HG03469 (cell line): Measurements from ENCODE around the gene EIF5B.
"Not testable (repeated sequence)": the region's sequence is repeated elsewhere in the genome, so short reads cannot be mapped to it uniquely, and the experiment has no call there.

Experiments
- ATAC-seq: cut with Tn5 transposase; IDR thresholded peaks from one replicate; pipeline ENCODE4 v1.9.1; 2021; ENCODE audit warnings: mild to moderate bottlenecking, moderate library complexity, moderate number of reproducible peaks; ENCODE audit not compliant: unreplicated experiment

The EIF5B gene

DNA sequence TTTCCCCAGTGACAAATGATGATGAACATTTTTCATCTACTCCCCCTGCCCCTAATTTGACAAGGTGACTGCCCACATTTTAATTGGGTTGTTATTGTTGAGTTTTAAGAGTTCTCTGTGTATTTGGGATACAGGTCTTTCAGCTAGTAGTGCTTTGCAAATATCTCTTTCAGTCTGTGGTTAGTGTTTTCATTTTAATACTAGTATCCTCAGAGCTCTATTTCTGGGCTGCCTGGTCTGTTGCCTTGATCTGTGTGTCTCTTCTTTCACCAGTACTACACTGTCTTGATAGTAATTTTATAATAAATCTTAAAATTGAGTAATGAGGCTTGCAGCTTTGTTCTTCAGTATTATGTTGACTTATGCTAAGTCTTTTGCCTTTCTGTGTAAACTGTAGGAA is 19.7 kb downstream of the EIF5B start:
- no peak for ATAC-seq

DNA sequence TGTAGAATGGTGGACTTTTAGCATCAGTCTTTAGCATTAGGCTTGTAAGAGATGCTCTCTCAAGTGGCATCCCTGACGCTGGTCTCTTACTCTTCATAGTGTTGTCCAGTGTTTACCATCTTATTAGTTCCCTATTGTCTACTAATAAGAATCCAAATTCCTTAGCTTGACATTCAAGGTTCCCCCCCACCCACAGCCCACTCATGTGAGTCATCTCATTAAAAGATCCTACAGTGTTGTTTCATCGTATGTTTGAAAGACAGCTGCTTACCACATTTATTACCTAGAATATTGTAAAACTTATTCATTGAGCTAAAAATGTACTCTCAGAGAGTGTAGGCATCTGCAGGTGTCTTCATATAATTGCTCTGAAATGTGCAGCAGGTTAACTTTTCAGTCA is 28.5 kb downstream of the EIF5B start:
- ATAC-seq, result no peak

DNA sequence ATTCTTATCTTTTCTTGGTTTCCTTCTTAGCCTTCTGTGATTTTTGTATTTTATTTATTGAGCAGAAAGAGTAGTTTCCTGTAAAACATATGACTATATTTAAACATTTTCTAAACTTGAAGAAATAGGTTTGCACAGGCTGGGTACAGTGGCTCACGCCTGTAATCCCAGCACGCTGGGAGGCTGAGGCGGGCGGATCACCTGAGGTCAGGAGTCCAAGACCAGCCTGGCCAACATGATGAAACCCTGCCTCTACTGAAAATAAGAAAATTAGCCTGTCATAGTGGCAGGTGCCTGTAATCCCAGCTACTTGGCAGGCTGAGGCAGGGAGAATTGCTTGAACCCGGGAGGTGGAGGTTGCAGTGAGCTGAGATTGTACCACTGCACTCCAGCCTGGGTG is 31.7 kb downstream of the EIF5B start:
- not testable (repeated sequence) for ATAC-seq

DNA sequence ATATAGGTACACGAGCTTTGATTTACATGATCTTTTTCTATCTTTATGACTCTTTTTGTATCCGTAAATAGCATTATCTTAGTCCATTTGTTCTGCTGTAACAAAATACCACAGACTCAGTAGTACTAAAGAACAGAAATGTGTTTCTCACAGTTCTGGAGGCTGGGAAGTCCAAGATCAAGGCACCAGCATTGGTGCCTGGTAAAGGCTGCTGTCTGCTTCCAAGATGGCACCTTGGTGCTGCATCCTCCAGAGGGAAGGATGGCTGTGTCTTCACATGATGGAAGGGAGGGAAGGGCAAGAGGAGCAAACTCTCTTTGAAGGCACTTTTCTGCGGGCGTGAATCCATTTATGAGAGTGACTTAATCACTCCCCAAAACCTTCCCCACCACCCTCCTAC is 36.0 kb downstream of the EIF5B start:
- no peak for ATAC-seq

DNA sequence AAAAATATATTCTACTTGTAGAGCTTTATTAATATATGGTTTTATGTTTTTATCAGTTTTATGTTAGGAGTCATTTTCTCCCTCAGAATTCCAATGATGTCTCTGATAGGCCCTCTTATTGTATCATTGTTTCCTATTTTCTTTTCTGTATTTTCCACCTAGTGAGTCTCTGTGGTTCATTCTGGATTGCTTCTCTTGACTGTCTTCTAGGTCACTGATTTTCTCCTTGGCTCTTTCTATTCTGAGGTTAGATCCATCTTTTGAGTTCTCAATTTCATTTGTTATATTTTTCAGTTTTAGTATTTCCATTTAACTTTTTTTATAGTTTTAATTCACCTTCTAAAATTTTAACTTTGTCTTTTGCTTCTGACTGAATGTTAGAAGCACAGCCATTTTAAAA is 37.6 kb downstream of the EIF5B start:
- ATAC-seq, result no peak

DNA sequence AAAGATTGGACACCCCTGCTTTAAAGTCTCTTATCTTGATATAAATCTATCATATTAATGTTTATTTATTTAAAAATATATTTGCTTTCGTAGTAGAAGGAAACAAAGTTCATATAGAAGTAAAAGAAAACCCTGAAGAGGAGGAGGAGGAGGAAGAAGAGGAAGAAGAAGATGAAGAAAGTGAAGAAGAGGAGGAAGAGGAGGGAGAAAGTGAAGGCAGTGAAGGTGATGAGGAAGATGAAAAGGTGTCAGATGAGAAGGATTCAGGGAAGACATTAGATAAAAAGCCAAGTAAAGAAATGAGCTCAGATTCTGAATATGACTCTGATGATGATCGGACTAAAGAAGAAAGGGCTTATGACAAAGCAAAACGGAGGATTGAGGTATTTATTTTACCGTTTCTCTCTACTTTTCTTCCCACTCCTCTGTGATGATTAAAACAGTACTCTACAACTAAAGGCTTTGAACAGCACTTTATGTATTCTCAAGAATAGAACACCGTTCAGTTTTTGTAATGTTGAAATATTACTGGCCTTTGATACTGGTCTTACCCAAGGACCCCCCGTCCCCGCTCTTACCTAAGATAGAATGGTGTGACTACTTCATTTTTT is 39.2 kb downstream of the EIF5B start:
- ATAC-seq, result no peak

DNA sequence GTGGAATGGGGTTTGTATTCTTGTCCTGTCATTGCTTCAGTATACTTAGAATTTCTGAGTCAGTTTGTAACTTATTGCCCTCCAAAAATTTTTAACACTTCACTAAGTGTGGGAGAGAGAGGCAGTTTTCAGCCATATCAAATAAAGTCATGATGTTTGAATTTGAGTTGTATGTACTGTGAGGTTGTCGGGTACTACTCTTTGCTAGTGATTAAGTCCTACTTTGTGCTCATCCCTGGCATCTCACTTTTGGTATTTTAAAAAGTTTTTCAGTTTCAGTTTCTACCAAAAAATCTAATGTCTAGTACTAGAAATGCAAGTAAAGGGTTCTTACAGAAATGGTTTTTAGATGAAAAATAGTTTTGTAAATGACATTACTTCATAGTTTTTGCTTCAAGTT is 40.7 kb downstream of the EIF5B start:
- no peak for ATAC-seq

DNA sequence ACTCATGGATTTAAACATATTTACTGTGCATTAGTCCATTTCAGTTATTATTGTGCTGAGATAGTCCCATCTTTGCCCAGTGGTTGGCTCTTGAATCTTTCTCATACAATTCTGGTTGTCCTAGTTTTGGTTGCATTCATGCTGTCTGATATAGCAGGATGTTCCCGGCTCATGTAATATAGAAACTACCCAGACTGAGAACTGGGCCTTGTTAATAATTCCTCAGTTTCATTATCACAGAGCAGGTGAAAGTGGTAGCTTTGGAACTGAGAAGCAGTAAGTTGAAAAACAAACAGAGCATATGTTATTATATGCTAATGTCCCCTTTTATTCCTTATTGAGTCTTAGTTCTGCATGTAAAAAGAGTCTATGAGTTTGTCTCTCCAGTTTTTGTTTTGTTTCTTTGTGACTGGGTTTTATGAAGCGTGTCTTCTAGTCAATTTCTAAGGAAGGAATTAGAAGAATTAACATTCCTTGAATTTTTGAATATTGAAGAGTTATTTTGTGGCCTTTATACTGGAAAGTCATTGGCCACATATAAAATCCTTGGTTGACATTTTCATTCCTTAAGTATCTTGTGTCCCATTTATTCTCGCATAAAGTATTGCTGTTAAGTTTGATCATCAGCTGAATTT is 43.3 kb downstream of the EIF5B start:
- no peak for ATAC-seq

DNA sequence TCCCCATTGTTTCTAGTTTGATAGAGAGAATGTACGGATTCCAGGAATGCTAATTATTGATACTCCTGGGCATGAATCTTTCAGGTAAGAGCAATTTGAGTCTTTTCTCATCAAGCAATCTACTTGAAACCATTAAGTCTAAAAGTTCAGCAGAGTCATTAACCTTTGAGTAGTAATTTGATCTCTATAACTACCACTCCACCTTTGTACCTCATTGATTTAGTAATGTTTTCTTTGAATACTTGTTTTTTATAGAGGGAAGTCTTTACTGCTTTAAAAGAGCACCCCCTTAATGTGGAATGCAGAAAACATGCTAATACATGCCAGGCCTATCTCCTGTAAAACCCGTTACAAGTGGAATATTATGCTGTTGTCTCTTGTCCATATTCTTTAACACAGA is 45.0 kb downstream of the EIF5B start:
- no peak for ATAC-seq

DNA sequence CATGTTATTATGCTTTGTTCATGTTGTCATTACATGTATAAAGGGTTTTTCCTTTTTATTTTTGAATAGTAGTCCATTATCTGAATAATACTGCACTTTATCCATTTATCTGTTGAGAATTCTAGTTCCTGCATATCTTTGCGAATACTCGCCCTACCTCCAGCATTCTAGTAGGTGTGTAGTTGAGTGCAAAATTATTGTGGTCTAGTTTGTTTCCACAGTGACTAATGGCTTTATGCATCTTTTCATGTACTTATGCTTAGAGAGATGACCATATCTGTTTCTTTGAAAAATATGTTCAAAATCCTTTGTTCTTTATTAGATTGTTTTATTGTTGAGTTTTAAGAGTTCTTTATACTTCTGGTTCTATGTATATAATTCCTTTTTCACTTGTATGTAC is 48.8 kb downstream of the EIF5B start:
- no peak for ATAC-seq

DNA sequence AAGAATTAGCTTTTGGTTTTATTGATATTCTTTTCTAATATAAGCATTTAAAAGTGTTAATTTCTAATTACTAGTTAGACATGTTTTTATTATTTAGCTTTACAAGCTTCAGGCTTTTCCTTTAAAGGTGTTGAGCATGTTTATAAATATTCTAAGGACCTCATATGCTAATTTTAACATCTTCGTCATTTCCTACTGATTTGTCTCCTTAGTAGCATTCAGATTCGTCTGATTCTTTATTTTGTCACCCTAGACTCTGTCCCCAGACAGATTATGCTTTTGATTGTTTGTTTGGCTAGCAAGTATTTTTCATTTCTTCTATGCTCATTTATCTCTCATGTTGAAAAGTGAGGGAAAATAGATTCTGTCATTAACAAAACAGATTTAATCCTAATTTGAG is 51.7 kb downstream of the EIF5B start:
- ATAC-seq, result no peak

DNA sequence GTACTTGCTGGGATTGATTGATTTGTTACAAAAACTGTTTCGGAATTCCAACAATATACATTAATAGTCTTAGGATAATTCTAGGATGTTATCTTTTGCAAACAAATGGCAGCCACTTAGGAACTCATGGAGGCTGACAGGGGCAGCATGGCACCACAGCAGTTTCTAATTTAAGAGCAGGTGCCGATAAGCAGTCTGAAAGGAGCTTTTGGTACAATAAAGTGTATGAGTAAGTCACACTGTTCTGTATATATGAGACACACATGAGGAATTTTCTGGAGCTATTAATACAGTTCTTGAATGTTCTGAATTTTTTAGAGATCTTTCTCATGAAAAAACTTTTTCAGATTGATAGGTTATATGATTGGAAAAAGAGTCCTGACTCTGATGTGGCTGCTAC is 52.2 kb downstream of the EIF5B start:
- no peak for ATAC-seq

DNA sequence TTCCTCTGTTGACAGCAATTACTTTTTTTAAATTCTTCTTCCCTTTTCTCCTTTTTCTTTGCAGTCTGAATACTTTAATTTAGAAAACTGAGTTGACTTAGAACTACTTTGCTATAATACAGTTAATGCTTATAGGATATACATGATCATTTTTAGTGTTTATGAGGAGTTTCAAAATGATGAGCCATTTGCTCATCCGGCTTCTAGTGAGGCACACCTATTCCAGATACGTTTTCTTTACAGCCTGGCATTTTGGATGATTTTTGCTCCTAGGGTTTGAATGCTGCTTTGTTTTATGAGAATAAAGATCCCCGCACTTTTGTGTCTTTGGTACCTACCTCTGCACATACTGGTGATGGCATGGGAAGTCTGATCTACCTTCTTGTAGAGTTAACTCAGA is 52.8 kb downstream of the EIF5B start:
- no peak for ATAC-seq

DNA sequence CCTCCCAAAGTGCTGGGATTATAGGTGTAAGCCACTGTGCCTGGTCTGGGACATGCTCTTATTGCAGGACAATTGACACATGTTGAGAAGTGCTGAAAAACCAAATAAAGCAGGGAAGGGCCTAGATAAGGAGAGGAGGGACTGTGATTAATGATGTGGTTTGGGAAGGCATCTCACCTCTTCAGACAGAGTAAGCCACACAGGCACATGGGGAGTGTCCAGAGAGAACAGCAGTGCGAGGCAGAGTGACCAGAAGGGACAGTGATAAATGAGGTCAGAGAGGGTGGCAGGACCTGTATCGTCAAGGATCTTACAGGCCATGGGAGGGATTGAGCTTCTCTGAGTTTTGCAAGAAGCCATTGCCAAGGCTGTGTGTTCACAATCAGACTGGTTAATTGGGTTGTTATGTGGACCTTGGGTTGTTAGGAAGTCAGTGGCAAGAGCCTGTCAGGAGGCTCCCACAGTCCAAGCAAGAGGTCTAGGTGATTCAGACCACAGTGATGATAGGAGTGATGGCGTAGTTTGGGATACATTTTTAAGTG is 58.5 kb downstream of the EIF5B start:
- ATAC-seq, result no peak

DNA sequence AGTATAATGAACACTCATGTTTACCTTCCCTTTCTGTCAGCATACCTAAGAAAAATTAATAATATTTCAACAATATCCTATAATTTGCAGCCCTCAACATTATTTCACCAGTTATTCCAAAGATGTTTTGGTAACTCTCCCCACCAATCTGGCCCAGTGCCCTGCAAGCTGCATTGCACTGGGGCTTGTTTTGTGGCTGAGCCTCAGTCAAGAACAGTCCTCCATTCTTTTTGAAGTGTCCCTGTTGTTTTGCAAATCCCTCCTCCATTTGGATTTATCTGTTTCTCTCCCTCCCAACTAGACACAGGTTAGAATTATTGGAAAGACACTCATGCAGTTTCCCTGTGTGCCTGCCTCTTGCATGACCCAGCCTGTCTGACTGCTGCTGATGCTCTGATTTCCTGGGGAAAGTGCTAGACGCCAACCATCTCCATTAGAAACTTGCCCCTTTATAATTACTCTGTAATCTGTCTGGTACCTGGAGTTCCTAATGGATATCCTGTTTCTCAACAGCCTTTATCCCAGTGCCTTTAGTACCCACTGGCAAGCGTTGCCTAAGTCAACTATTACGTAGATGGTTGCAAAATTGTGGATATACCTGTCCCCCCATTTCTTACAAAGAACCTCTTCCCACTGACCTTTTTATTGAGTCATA is 60.2 kb downstream of the EIF5B start:
- ATAC-seq, result no peak

DNA sequence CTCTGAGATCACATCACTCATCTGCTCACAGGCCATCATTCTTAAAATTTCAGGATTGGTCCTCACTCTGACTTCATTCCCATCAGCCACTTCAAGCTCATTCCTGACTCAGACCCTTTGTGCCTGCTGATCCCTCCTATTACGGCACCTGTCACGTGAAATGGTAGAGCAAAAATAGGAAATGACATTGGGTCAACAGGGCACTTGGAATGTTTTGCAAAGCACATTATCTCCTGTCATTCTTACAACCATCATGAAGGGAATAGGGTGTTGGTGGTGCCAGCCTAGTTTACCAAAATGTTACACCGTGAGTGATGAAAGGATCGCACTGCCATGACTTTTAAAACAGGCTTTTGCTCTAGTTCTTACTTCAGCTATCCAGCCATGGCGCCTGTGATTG is 61.1 kb downstream of the EIF5B start:
- ATAC-seq, result no peak

DNA sequence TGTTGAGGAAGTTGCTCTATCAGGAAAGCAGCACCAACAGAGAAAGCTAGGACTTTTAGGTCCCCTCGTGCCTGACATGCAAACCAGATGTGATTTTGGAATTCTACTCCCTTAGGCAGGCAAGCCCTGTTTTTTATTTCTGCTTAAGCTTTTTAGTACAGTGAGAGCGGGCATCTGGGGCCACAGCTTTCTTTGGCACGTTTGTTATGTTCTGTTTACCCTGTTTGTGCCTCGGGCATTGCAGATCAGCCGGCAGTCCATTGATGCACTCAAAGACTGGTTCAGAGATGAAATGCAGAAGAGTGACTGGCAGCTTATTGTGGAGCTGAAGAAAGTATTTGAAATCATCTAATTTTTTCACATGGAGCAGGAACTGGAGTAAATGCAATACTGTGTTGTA is 61.9 kb downstream of the EIF5B start:
- no peak for ATAC-seq

DNA sequence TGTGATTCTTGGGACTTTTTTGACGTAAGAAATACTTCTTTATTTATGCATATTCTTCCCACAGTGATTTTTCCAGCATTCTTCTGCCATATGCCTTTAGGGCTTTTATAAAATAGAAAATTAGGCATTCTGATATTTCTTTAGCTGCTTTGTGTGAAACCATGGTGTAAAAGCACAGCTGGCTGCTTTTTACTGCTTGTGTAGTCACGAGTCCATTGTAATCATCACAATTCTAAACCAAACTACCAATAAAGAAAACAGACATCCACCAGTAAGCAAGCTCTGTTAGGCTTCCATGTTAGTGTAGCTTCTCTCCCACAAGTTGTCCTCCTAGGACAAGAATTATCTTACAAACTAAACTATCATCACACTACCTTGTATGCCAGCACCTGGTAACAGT is 62.6 kb downstream of the EIF5B start:
- ATAC-seq, result no peak

DNA sequence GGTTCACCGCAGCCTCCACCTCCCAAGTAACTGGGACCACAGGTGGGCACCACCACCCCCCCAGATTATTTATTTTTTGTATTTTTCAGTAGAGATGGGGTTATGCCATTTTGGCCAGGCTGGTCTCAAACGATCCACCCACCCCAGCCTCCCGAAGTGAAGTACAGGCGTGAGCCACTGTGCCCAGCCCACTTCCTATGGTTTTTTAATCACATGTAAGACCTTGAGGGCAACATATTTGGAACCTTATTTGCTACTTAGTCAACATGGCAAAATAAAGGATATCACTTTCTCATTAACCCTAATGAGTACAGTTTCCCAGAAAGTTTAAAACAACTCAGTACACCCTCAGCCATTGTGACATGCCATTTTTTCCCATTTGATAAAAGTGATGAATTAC is 64.7 kb downstream of the EIF5B start:
- ATAC-seq, result no peak

DNA sequence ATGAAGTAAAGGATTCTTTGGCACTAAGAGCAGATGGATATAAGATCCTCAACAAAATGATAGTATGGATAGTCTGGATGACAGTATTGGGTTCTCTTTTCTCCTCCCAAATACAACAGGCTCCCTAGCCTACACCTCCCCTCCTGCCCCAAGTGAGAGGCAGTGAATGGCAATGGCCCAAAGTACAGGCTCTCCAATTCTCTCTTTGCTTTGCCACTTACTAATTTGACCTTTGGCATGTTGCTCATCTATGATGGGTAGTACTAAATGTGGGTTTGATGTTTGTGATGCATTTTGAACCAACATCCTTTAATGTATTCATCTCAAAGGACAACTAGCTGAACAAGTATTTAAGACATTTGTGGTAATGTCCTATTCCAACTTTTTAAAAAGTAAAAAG is 65.9 kb downstream of the EIF5B start:
- ATAC-seq, result no peak

DNA sequence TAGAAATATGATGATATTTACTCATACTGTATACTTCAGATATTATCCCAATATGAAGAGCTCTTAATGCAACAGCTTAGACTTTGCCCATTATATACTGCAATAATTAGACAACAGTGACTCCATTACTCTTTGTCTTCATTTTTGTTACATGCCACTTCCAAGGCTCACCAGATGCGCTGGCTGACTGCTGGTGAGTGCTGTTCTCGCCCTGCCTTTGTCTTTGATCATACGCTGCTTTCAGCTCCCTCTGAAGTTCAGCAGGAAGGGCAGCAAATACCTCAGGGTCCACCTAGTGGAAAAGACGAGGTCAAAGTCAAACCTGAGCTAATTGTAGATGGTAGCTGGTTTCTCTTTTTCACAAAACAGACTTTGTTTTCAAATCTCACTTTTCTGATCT is 66.3 kb downstream of the EIF5B start:
- no peak for ATAC-seq

DNA sequence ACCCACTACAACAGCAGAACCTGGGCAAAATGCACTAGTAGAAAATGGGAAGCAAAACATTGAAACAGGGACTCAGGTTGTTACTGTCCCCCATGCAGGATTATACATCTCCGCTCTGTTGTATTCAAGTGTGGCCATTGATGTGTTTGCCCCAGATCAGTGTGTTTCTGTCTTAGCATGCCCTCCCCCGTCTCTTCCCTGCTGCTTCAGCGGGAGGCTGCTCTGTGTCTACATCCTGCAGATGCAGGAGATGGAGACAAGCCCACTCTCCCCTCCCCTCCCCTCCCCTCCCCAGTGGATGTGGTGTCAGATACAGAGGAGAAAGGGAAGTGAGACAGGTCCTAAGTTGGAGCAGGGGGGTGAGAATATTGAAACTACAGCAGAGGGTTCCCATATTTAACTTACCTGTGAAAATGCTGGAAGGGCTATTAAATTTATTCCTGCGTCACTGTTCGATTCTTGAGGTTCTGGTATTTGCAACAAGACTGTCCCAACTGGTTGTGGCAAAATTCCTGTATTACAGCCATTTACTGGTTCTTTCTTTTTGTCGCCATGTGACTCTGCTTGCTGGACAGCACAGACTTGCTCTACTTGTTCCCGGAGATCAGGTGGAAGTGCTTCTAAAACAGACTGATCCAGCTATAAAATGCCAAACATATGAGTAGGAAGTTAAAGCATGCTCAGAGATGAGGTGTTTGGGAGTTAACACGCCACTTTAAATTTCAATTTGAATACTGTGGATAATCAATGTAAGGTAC is 67.0 kb downstream of the EIF5B start:
- no peak for ATAC-seq
